SU-DHL-6 (cell line): ENCODE results near the gene WSCD1.

Experiments
- H2AFZ ChIP-seq: fragments of 200-600 bp; sonication (generic); 2 replicates; pipeline ENCODE4 v1.6.1; 2014; ENCODE audit warnings: low read depth, mild to moderate bottlenecking, moderate library complexity, mixed read lengths, antibody characterized with exemption, low read length; ENCODE audit not compliant: severe bottlenecking
- H3F3A ChIP-seq: fragments of 200-600 bp; shearing (Covaris generic); 2 replicates; pipeline ENCODE4 v1.6.0; 2016; ENCODE audit warnings: antibody characterized with exemption, mild to moderate bottlenecking; ENCODE audit not compliant: insufficient read depth
- H3K27ac ChIP-seq: fragments of 200-600 bp; sonication (generic); 2 replicates; pipeline ENCODE4 v1.5.1; 2016; ENCODE audit warnings: low read depth, mild to moderate bottlenecking, low read length, moderate library complexity, mixed read lengths
- H3K27me3 ChIP-seq: fragments of 200-600 bp; sonication (generic), shearing (Covaris generic); 2 replicates; pipeline ENCODE4 v1.6.0; 2014; ENCODE audit warnings: mild to moderate bottlenecking, low read length
- H3K36me3 ChIP-seq: fragments of 200-600 bp; sonication (generic); 2 replicates; pipeline ENCODE4 v1.6.1; 2014; ENCODE audit warnings: mild to moderate bottlenecking, low read length, mixed read lengths
- H3K4me2 ChIP-seq: fragments of 300-600, 200-600 bp; shearing (Covaris generic), sonication (generic); 2 replicates; pipeline ENCODE4 v1.6.0; 2014; ENCODE audit warnings: low read length, low read depth, mild to moderate bottlenecking; ENCODE audit not compliant: poor library complexity, severe bottlenecking
- H3K4me3 ChIP-seq: fragments of 200-600 bp; sonication (generic); 2 replicates; pipeline ENCODE4 v1.5.1; 2014; ENCODE audit warnings: antibody characterized with exemption, low read length, mild to moderate bottlenecking, mixed read lengths; ENCODE audit not compliant: insufficient read depth, poor library complexity, severe bottlenecking
- H3K79me2 ChIP-seq: fragments of 200-600 bp; sonication (generic); 2 replicates; pipeline ENCODE4 v1.6.1; 2014; ENCODE audit warnings: mild to moderate bottlenecking, low read length, moderate library complexity; ENCODE audit not compliant: insufficient read depth
- H3K9ac ChIP-seq: fragments of 200-600 bp; sonication (generic); 2 replicates; pipeline ENCODE4 v1.7.0; 2014; ENCODE audit warnings: mild to moderate bottlenecking, low read length
- H3K9me2 ChIP-seq: fragments of 200-600 bp; sonication (generic); replicated peaks from 2 replicates; pipeline ENCODE4 v1.6.1; 2014; ENCODE audit warnings: low read length; ENCODE audit not compliant: insufficient read depth
- H3K9me3 ChIP-seq: fragments of 200-600 bp; sonication (generic); 2 replicates; pipeline ENCODE4 v1.6.1; 2014; ENCODE audit warnings: low read length, mixed read lengths; ENCODE audit not compliant: insufficient read depth
- H4K20me1 ChIP-seq: fragments of 200-600 bp; sonication (generic); 2 replicates; pipeline ENCODE4 v1.6.1; 2014; ENCODE audit warnings: low read depth, mild to moderate bottlenecking, antibody characterized with exemption, low read length, moderate library complexity, mixed read lengths
- EZH2phosphoT487 ChIP-seq: fragments of 200-600 bp; sonication (generic), shearing (Covaris generic); conservative IDR thresholded peaks from 2 replicates; pipeline ENCODE4 v1.6.1; 2018; ENCODE audit warnings: mild to moderate bottlenecking, antibody characterized with exemption, low read length, moderate library complexity, mixed read lengths
- TF ChIP-seq, protein P1 (sequence below): fragments of 200-600 bp; sonication (generic); IDR thresholded peaks from one replicate; pipeline ENCODE4 v1.5.1; 2017; ENCODE audit warnings: antibody characterized with exemption, mild to moderate bottlenecking, low read length, moderate library complexity; ENCODE audit not compliant: insufficient read depth, poor library complexity, severe bottlenecking

WSCD1 gene

DNA sequence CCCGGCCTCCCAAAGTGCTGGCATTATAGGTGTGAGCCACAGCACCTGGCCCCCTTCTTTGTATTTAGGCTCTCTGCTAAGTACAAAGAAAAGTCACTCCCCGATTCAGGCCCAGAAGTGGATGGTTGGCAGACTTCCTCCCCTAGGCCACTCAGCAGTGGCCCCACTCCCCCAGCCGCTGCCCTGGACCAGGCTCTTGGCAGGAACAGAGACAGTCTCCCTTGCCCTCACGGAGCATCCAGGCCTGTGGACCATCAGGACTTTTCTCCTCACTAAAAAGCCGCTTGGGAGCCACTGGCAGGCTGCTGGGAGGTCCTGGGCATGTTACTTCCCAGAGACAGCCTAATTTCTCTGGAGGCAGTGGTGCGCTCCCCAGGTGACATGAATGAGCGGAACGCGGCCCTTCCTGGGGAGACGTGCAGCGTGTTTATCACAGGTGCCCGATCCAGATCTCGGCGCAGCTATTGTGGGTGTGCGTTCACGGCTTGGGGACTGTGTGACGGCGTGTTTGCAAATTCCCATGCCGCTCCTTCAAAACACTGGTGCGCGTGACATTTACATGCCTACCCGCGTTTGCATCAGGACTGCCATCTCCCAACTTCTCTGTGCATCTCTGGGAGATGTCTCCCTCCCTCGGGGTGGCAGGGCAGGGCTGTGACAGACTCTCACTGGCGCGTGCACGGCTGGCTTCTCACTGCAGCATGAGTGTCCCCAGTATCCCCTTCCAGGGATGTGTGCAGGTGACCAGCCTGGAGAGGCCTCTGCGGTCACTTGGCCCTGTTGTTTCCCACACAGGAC, 16.6 kb downstream of the WSCD1 start:
- no peaks in the 10 kb centered on the region for H3F3A ChIP-seq
- no peak overlapping the region for H3K4me2 ChIP-seq
- H3K36me3 ChIP-seq = no peaks in the 10 kb centered on the region
- no peaks in the 10 kb centered on the region for H3K27me3 ChIP-seq
- TF ChIP-seq, protein P1, sequence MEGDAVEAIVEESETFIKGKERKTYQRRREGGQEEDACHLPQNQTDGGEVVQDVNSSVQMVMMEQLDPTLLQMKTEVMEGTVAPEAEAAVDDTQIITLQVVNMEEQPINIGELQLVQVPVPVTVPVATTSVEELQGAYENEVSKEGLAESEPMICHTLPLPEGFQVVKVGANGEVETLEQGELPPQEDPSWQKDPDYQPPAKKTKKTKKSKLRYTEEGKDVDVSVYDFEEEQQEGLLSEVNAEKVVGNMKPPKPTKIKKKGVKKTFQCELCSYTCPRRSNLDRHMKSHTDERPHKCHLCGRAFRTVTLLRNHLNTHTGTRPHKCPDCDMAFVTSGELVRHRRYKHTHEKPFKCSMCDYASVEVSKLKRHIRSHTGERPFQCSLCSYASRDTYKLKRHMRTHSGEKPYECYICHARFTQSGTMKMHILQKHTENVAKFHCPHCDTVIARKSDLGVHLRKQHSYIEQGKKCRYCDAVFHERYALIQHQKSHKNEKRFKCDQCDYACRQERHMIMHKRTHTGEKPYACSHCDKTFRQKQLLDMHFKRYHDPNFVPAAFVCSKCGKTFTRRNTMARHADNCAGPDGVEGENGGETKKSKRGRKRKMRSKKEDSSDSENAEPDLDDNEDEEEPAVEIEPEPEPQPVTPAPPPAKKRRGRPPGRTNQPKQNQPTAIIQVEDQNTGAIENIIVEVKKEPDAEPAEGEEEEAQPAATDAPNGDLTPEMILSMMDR = no peak
- no peak for TF ChIP-seq EZH2phosphoT487
- no peak overlapping the region for H3K9ac ChIP-seq
- H2AFZ ChIP-seq = no peak overlapping the region
- no peaks in the 10 kb centered on the region for H3K9me2 ChIP-seq
- H3K79me2 ChIP-seq = no peaks in the 10 kb centered on the region
- H3K27ac ChIP-seq = no peak overlapping the region
- no peaks in the 10 kb centered on the region for H3K9me3 ChIP-seq
- H3K4me3 ChIP-seq = no peak overlapping the region
- H4K20me1 ChIP-seq = no peaks in the 10 kb centered on the region

- Histone ChIP-seq H3K9me2 (no peaks in the 10 kb centered on the region), H3K9me3 (no peaks in the 10 kb centered on the region), H3K4me2 (no peak overlapping the region), H3K27ac (no peak overlapping the region), H3K36me3 (no peaks in the 10 kb centered on the region), H3F3A (no peaks in the 10 kb centered on the region), H3K79me2 (no peaks in the 10 kb centered on the region), H4K20me1 (no peaks in the 10 kb centered on the region), H3K9ac (no peak overlapping the region), H3K4me3 (no peak overlapping the region), H3K27me3 (no peaks in the 10 kb centered on the region), H2AFZ (no peak overlapping the region)
- TF ChIP-seq, protein P1 = no peak
- TF ChIP-seq EZH2phosphoT487 = no peak
Observed at GRCh38 chr17:6088141-6088540, 18.0 kb downstream of the WSCD1 start.

DNA sequence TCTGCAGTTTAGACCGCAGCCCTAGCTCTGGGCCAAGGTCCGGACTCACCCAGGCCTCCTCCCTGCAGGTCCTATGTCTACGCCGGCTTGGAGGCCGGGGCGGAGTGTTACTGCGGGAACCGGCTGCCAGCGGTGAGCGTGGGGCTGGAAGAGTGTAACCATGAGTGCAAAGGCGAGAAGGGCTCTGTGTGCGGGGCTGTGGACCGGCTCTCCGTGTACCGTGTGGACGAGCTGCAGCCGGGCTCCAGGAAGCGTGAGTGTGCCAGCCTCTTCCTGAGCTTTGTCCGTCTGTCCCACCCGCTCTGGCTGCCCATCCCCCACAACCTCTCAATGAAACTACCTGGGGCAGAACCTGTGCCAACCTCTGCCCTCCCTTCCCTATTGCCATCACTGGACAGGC, 20.1 kb downstream of the WSCD1 start:
- TF ChIP-seq EZH2phosphoT487 = no peak
- TF ChIP-seq, protein P1 = no peak
- no peak overlapping the region for H3K4me2 ChIP-seq
- H3K27me3 ChIP-seq = no peaks in the 10 kb centered on the region
- no peaks in the 10 kb centered on the region for H3F3A ChIP-seq
- no peaks in the 10 kb centered on the region for H3K79me2 ChIP-seq
- H4K20me1 ChIP-seq = no peaks in the 10 kb centered on the region
- no peak overlapping the region for H3K4me3 ChIP-seq
- H2AFZ ChIP-seq = no peak overlapping the region
- no peaks in the 10 kb centered on the region for H3K9me2 ChIP-seq
- H3K36me3 ChIP-seq = no peaks in the 10 kb centered on the region
- no peak overlapping the region for H3K27ac ChIP-seq
- no peak overlapping the region for H3K9ac ChIP-seq
- no peaks in the 10 kb centered on the region for H3K9me3 ChIP-seq
